Activated gamma-delta T cell treated with anti-CD3 and anti-CD28 coated beads, Interleukin-2, amount 50 U/mL, for 16 hours (primary cell): Measurements from ENCODE around the gene CD84.
"Not testable (repeated sequence)": the region's sequence is repeated elsewhere in the genome, so short reads cannot be mapped to it uniquely, and the experiment has no call there.

ENCODE experiments used
- DNase-seq: peaks from one replicate; pipeline ENCODE4 v3.0.0-alpha.2; 2020; ENCODE audit warnings: low read depth

Gene CD84

GRCh38 chr1:160517519-160517918, 61.8 kb downstream of the CD84 start:
- DNase-seq = not testable (repeated sequence)

- not testable (repeated sequence) for DNase-seq
Observed at GRCh38 chr1:160515908-160516307, 63.4 kb downstream of the CD84 start.

GRCh38 chr1:160504651-160505050, 74.6 kb downstream of the CD84 start:
- no peak for DNase-seq

- no peak for DNase-seq
Observed at GRCh38 chr1:160503087-160503486, 76.2 kb downstream of the CD84 start.

GRCh38 chr1:160500321-160500990, 78.8 kb downstream of the CD84 start:
- no peak for DNase-seq

GRCh38 chr1:160499631-160500030, 79.7 kb downstream of the CD84 start:
- DNase-seq = no peak

GRCh38 chr1:160498301-160499065, 80.8 kb downstream of the CD84 start:
- not testable (repeated sequence) for DNase-seq

GRCh38 chr1:160496334-160496733, 83.0 kb downstream of the CD84 start:
- DNase-seq = no peak

GRCh38 chr1:160494620-160495019, 84.7 kb downstream of the CD84 start:
- no peak for DNase-seq

- DNase-seq = no peak
Observed at GRCh38 chr1:160492617-160493016, 86.7 kb downstream of the CD84 start.

GRCh38 chr1:160491981-160492380, 87.3 kb downstream of the CD84 start:
- DNase-seq = no peak
